Measurements from ENCODE around the gene NDUFAB1. TPM values are rescaled to one million over a fixed set of nuclear protein-coding genes. Genes with fewer than 3 reads are reported as not detected.
"Not testable (repeated sequence)": the region's sequence is repeated elsewhere in the genome, so short reads cannot be mapped to it uniquely, and the experiment has no call there.

The NDUFAB1 gene
- total RNA-seq, 1 donor from 2014 or later = 108 TPM

DNA sequence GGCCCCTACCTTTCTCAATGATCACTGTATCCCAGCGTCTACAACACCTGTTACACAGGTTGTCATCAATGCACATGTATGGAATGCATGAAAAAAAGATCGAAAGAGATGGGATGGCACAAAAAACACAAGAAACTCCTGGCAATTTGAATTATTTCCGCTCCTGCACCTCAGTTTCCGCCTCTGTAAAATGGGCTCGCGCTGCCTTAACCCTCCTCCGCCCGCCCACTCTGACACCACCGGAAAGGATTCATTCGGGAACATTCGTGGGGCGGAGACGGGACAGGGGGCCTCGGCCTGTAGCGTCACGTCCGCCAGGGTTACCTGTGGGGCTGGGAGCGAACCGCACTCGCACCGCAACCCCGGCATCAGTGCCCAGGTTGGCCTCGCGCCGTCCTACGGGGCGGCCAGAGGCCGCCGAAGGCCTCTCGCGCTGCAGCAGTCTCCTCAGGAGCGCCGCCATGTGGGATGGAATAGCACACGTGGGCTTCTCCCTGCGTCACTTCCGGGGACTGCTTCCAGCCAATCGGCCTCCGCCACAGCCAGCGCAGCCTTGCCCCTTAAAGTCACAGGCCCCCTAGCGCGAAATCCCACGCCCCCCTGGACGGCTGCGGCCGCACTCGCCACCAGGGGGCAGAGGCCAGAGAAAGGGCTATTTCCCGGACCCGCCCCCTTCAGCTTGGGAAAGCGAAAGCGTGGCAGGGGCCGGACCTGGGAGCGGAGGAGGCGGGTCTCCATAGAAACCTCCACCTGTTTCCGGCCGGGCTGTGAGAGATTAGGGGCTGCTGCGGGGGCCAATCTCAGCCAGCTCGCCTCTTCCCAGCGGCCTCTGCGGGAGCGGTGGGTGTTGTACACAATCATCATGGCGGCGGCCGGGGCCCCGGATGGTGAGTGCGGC, 39.0 kb downstream of the NDUFAB1 start, which contains the start of the genes EARS2 and UBFD1:
TSS of gene EARS2 (minus strand) at position 470 of the 898 bp plus-strand sequence. CDS start at position 463, 7 bp downstream.
TSS of gene UBFD1 (plus strand) at position 847 of the 898 bp plus-strand sequence. CDS start at position 863, 16 bp downstream.
- no peak for FAIRE-seq
- peak; percentile 94 to 96 for DNase-seq (ENCODE audit: low spot score in 2 of 2)

DNA sequence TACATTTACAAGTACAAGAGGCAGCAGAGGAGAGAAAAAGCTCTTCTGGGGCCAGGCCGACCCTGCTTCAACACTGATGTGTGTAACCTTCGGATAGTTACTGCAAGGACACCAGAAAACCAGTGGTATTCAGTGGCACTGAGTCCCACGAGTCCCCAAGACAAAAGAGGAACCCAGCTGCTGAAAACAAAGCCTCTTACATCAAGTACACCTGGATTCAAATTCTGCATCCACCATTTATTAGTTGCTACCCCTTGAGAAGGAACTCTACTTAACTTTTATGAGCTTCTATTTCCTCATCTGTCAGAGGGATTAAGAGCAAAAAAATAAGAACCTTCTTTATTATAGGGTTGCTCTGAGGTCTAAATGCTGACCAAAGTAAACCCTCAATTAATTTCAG, 41.6 kb downstream of the NDUFAB1 start:
- no peak for DNase-seq (ENCODE audit: low spot score in 2 of 2)
- no peak for FAIRE-seq

- FAIRE-seq = no peak
- DNase-seq (ENCODE audit: low spot score in 2 of 2) = no peak
Measured at GRCh38 chr16:23552161-23552560, 44.0 kb downstream of the NDUFAB1 start.

GRCh38 chr16:23549938-23550337, 46.2 kb downstream of the NDUFAB1 start:
- DNase-seq (ENCODE audit: low spot score in 2 of 2) = no peak
- no peak for FAIRE-seq

GRCh38 chr16:23544436-23544835, 51.7 kb downstream of the NDUFAB1 start:
- FAIRE-seq (no peak), DNase-seq (ENCODE audit: low spot score in 2 of 2) (no peak)

DNA sequence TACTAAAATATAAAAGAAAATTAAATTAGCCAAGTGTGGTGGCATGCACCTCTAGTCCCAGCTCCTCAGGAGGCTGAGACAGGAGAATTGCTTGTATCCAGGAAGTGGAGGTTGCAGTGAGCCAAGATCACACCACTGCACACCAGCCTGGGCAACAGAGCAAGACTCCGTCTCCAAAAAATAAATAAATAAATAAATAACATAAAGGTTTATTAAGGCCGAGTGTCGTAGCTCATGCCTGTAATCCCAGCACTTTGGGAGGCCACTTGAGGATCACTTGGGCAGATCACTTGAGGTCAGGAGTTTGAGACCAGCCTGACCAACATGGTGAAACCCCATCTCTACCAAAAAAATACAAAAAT, 55.3 kb downstream of the NDUFAB1 start:
- FAIRE-seq; DNase-seq (ENCODE audit: low spot score in 2 of 2): not testable (repeated sequence)

DNA sequence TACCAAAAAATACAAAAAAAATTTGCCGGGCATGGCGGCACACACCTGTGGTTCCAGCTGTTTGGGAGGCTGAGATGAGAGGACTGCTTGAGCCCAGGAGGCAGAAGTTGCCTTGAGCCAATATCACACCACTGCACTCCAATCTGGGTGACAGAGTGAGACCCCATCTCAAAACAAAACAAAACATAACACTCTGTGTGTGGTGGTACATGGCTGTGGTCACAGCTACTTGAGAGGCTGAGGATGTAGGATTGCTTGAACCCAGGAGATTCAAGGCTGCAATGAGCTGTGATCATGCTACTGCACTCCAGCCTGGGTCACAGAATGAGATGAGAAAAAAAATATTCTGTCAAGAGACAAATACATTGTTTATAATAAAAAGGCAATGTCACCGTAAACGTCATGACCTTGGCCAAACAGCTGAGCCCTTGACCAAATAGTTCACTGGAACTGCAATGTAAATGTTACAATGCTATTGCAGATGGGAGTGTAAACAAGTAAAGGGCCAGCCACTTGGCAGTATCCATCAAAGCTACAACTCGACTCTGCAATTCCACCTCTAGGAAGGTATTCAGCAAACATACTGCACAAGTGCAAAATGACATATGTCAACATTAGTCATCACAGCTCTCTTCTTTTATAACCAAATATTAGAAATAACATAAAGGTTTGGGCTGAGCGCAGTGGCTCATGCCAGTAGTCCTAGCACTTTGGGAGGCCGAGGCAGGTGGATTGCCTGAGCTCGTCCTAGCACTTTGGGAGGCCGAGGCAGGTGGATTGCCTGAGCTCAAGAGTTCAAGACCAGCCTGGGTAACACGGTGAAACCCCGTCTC, 55.9 kb downstream of the NDUFAB1 start:
- FAIRE-seq = no peak
- DNase-seq (ENCODE audit: low spot score in 2 of 2) = no peak

GRCh38 chr16:23538919-23539278, 57.2 kb downstream of the NDUFAB1 start:
- DNase-seq (ENCODE audit: low spot score in 2 of 2) (no peak), FAIRE-seq (no peak)

DNA sequence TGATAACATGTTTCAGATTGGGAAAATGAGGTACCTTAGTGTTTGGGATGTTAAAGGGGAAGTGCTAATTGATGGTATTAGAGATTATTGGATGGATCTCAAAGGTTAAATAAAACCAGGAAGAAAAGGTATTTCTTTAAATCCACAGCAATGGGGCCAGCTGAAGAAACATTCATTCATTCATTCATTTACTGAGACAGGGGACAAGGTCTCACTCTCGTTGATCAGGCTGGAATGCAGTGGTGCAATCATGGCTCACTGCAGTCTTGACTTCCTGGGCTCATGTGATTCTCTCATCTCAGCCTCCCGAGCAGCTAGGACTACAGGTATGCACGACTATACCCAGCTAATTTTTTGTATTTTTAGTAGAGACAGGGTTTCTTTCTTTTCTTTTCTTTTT, 58.7 kb downstream of the NDUFAB1 start:
- FAIRE-seq = no peak
- no peak for DNase-seq (ENCODE audit: low spot score in 2 of 2)

DNA sequence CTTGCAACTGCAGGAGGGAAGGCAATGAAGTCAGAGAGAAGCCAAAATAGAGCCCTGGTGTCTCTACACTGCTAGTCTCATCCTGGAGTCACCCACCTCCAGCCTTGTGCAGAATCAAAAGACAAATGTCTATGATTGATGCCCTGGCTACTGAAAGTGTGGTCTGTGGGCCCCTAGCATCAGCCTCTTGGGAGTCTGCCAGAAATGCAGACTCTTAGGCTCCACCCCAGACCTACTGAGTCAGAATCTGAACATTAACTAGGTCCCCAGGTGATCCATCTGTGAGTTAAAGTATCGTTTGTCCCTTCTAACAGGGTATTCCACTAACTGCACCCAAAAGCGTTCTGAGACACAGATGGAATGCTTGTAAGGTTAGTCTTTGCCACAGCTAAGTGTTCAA, 60.2 kb downstream of the NDUFAB1 start:
- FAIRE-seq (no peak), DNase-seq (ENCODE audit: low spot score in 2 of 2) (no peak)

DNA sequence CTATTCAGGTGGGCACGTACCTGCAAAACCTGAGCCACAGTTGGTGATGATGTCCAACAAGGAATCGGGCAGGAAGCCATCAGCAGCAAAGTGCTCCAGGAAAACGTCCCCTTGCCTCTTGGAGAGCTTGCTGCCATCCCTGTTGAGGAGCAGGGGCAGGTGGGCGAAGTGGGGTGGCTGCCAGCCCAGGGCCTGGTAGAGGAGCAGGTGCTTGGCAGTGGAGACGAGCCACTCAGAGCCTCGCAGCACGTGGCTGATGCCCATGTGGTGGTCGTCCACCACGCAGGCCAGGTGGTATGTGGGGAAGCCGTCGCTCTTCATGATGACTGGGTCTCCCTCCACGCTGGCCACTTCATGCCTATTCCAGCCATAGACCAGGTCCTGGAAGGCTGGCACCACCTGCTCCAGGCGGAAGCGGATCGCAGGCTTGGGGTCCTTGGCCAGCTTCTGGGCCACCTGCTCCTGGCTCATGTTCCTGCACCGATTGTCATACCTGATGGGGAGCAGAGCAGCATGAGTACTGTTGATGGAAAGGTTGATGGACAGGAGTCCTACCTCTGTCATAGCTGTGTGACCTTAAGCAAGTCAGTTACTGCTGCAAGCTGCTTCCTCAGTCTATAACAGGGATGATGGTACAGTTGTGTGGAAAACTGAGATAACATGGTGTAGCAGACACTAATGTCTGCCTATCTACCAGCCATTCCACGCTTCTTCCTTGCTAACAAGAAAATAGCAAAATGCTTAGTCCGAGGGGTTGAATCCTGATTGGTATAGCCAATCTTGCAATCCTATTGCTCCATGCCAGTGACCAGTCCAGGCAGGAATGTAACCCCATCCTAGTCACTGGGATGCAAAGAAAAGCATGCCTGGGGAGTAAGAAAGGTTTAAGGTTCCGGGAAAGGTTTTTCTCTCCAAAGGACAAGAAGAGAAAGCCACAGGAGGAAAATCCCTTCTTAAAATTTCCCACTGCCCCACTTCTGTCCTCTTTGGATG, 61.0 kb downstream of the NDUFAB1 start:
- DNase-seq (ENCODE audit: low spot score in 2 of 2) (no peak), FAIRE-seq (no peak)

GRCh38 chr16:23532448-23532847, 63.7 kb downstream of the NDUFAB1 start:
- FAIRE-seq (no peak), DNase-seq (ENCODE audit: low spot score in 2 of 2) (no peak)

Other genes starting within 250 kb of the NDUFAB1 start
- gene COG7, start 143.1 kb downstream of the NDUFAB1 start, total RNA-seq = 16.7 TPM
- gene GGA2, start 85.8 kb downstream of the NDUFAB1 start, total RNA-seq = 17.9 TPM
- 33.0 TPM for gene EARS2, start 39.0 kb downstream of the NDUFAB1 start, total RNA-seq
- 53.0 TPM for gene UBFD1, start 38.6 kb downstream of the NDUFAB1 start, total RNA-seq
- gene PALB2, start 45.0 kb upstream of the NDUFAB1 start, total RNA-seq = 21.6 TPM
- 75.0 TPM for gene DCTN5, start 45.1 kb upstream of the NDUFAB1 start, total RNA-seq
- 1.6 TPM for gene PLK1, start 82.6 kb upstream of the NDUFAB1 start, total RNA-seq
- not detected for gene ERN2, start 116.9 kb upstream of the NDUFAB1 start, total RNA-seq
- 1.2 TPM for gene CHP2, start 158.7 kb upstream of the NDUFAB1 start, total RNA-seq
- 49.3 TPM for gene PRKCB, start 239.7 kb upstream of the NDUFAB1 start, total RNA-seq

All from frontal cortex (tissue), 4 donors.